Activated naive CD8-positive, alpha-beta T cell (primary cell): ENCODE data around the gene ZNF418.
A peak's percentile ranks its signal among the peaks of the same experiment; 100 is the strongest.
"Not testable (repeated sequence)": the region's sequence is repeated elsewhere in the genome, so short reads cannot be mapped to it uniquely, and the experiment has no call there.

Experiments used
- H3K27ac Mint-ChIP-seq: one replicate; pipeline ENCODE4 v1.8.0; 2021; ENCODE audit warnings: mixed read lengths
- H3K27me3 Mint-ChIP-seq: one replicate; pipeline ENCODE4 v1.8.0; 2021; ENCODE audit warnings: mixed read lengths
- H3K36me3 Mint-ChIP-seq: one replicate; pipeline ENCODE4 v1.8.0; 2021; ENCODE audit warnings: mixed read lengths
- H3K4me1 Mint-ChIP-seq: one replicate; pipeline ENCODE4 v1.8.0; 2021; ENCODE audit warnings: low read depth, mixed read lengths
- H3K4me3 Mint-ChIP-seq: one replicate; pipeline ENCODE4 v1.8.0; 2021; ENCODE audit warnings: mild to moderate bottlenecking, mixed read lengths
- H3K9me3 Mint-ChIP-seq: one replicate; pipeline ENCODE4 v1.8.0; 2021; ENCODE audit warnings: low read depth, mixed read lengths

The ZNF418 gene

GRCh38 chr19:57916168-57916995, 18.8 kb downstream of the ZNF418 start, which contains the start of gene ZNF417:
TSS of gene ZNF417 (minus strand) at chr19:57916592. CDS start at chr19:57916411, 181 bp downstream.
- H3K27ac Mint-ChIP-seq = peak within 1 kb of the TSS; percentile 90
- H3K27me3 Mint-ChIP-seq = not testable (repeated sequence)
- peaks cover 23% of the 10 kb centered on the region for H3K9me3 Mint-ChIP-seq
- H3K4me1 Mint-ChIP-seq = peaks cover 29% of the 10 kb centered on the region
- peak within 1 kb of the TSS; percentile 93 for H3K4me3 Mint-ChIP-seq
- H3K36me3 Mint-ChIP-seq = peaks cover 38% of the 10 kb centered on the region

GRCh38 chr19:57914531-57914930, 20.7 kb downstream of the ZNF418 start:
- peaks cover 29% of the 10 kb centered on the region for H3K4me1 Mint-ChIP-seq
- H3K36me3 Mint-ChIP-seq = peaks cover 41% of the 10 kb centered on the region
- no peak overlapping the region for H3K27ac Mint-ChIP-seq
- peaks cover 29% of the 10 kb centered on the region for H3K9me3 Mint-ChIP-seq
- no peaks in the 10 kb centered on the region for H3K27me3 Mint-ChIP-seq
- peak overlapping the region; percentile 38 for H3K4me3 Mint-ChIP-seq

- Mint-ChIP-seq H3K4me3 (no peak overlapping the region), H3K27ac (no peak overlapping the region), H3K4me1 (peaks cover 8% of the 10 kb centered on the region), H3K27me3 (no peaks in the 10 kb centered on the region), H3K9me3 (peaks cover 25% of the 10 kb centered on the region), H3K36me3 (peaks cover 51% of the 10 kb centered on the region)
Observed at GRCh38 chr19:57907394-57907793, 27.8 kb downstream of the ZNF418 start.

- H3K9me3 Mint-ChIP-seq = peaks cover 12% of the 10 kb centered on the region
- peaks cover 35% of the 10 kb centered on the region for H3K36me3 Mint-ChIP-seq
- no peak overlapping the region for H3K4me3 Mint-ChIP-seq
- H3K4me1 Mint-ChIP-seq = peaks cover 6% of the 10 kb centered on the region
- no peak overlapping the region for H3K27ac Mint-ChIP-seq
- H3K27me3 Mint-ChIP-seq = no peaks in the 10 kb centered on the region
Observed at GRCh38 chr19:57905258-57905657, 29.9 kb downstream of the ZNF418 start.

GRCh38 chr19:57903618-57904184, 31.5 kb downstream of the ZNF418 start:
- Mint-ChIP-seq H3K9me3 (peaks cover 12% of the 10 kb centered on the region), H3K4me1 (peaks cover 6% of the 10 kb centered on the region), H3K4me3 (no peak overlapping the region), H3K27me3 (no peaks in the 10 kb centered on the region), H3K36me3 (peaks cover 32% of the 10 kb centered on the region), H3K27ac (no peak overlapping the region)

GRCh38 chr19:57900311-57900710, 34.9 kb downstream of the ZNF418 start:
- Mint-ChIP-seq H3K36me3 (peaks cover 23% of the 10 kb centered on the region), H3K4me3 (no peak overlapping the region), H3K4me1 (peaks cover 6% of the 10 kb centered on the region), H3K27me3 (no peaks in the 10 kb centered on the region), H3K27ac (no peak overlapping the region), H3K9me3 (peaks cover 4% of the 10 kb centered on the region)

GRCh38 chr19:57890706-57891105, 44.5 kb downstream of the ZNF418 start:
- peaks cover 26% of the 10 kb centered on the region for H3K36me3 Mint-ChIP-seq
- peaks cover 14% of the 10 kb centered on the region for H3K9me3 Mint-ChIP-seq
- H3K4me1 Mint-ChIP-seq = peaks cover 21% of the 10 kb centered on the region
- not testable (repeated sequence) for H3K27ac Mint-ChIP-seq, H3K27me3 Mint-ChIP-seq, H3K4me3 Mint-ChIP-seq

GRCh38 chr19:57888560-57889231, 46.5 kb downstream of the ZNF418 start, which contains the start of gene ZNF814:
TSS of gene ZNF814 (minus strand) at chr19:57889037. CDS start at chr19:57888802, 235 bp downstream.
- H3K9me3 Mint-ChIP-seq = peaks cover 14% of the 10 kb centered on the region
- H3K27me3 Mint-ChIP-seq = no peaks in the 10 kb centered on the region
- H3K27ac Mint-ChIP-seq = peak within 1 kb of the TSS; percentile 87
- H3K4me1 Mint-ChIP-seq = peaks cover 21% of the 10 kb centered on the region
- peaks cover 38% of the 10 kb centered on the region for H3K36me3 Mint-ChIP-seq
- peak within 1 kb of the TSS; percentile 95 for H3K4me3 Mint-ChIP-seq

- H3K36me3 Mint-ChIP-seq = peaks cover 38% of the 10 kb centered on the region
- H3K27me3 Mint-ChIP-seq = no peaks in the 10 kb centered on the region
- H3K9me3 Mint-ChIP-seq = peaks cover 14% of the 10 kb centered on the region
- peak overlapping the region; percentile 95 for H3K4me3 Mint-ChIP-seq
- H3K27ac Mint-ChIP-seq = peak overlapping the region; percentile 87
- peaks cover 21% of the 10 kb centered on the region for H3K4me1 Mint-ChIP-seq
Observed at GRCh38 chr19:57888107-57888559, 47.1 kb downstream of the ZNF418 start.

- Mint-ChIP-seq H3K27me3 (no peaks in the 10 kb centered on the region), H3K9me3 (peaks cover 14% of the 10 kb centered on the region), H3K27ac (peak overlapping the region; percentile 87), H3K4me3 (peak overlapping the region; percentile 95), H3K36me3 (peaks cover 43% of the 10 kb centered on the region), H3K4me1 (peaks cover 21% of the 10 kb centered on the region)
Observed at GRCh38 chr19:57887195-57887941, 47.8 kb downstream of the ZNF418 start.

GRCh38 chr19:57886046-57886445, 49.2 kb downstream of the ZNF418 start:
- Mint-ChIP-seq H3K9me3 (peaks cover 14% of the 10 kb centered on the region), H3K4me1 (peaks cover 21% of the 10 kb centered on the region), H3K4me3 (peak overlapping the region; percentile 59), H3K27ac (no peak overlapping the region), H3K36me3 (peaks cover 41% of the 10 kb centered on the region), H3K27me3 (no peaks in the 10 kb centered on the region)

GRCh38 chr19:57873883-57874799, 61.1 kb downstream of the ZNF418 start:
- Mint-ChIP-seq H3K9me3 (peaks cover 23% of the 10 kb centered on the region), H3K36me3 (peaks cover 45% of the 10 kb centered on the region)
- H3K27me3 Mint-ChIP-seq, H3K4me1 Mint-ChIP-seq, H3K27ac Mint-ChIP-seq, H3K4me3 Mint-ChIP-seq: not testable (repeated sequence)

- Mint-ChIP-seq H3K9me3 (peaks cover 26% of the 10 kb centered on the region), H3K27ac (no peak overlapping the region), H3K36me3 (peaks cover 47% of the 10 kb centered on the region), H3K4me3 (no peak overlapping the region), H3K4me1 (no peaks in the 10 kb centered on the region), H3K27me3 (no peaks in the 10 kb centered on the region)
Observed at GRCh38 chr19:57872450-57872849, 62.8 kb downstream of the ZNF418 start.
